SU-DHL-6 (cell line): ENCODE data around the gene BDH2.

ENCODE experiments used
- H2AFZ ChIP-seq: fragments of 200-600 bp; sonication (generic); 2 replicates; pipeline ENCODE4 v1.6.1; 2014; ENCODE audit warnings: low read depth, mild to moderate bottlenecking, moderate library complexity, mixed read lengths, antibody characterized with exemption, low read length; ENCODE audit not compliant: severe bottlenecking
- H3F3A ChIP-seq: fragments of 200-600 bp; shearing (Covaris generic); 2 replicates; pipeline ENCODE4 v1.6.0; 2016; ENCODE audit warnings: antibody characterized with exemption, mild to moderate bottlenecking; ENCODE audit not compliant: insufficient read depth
- H3K27ac ChIP-seq: fragments of 200-600 bp; sonication (generic); 2 replicates; pipeline ENCODE4 v1.5.1; 2016; ENCODE audit warnings: low read depth, mild to moderate bottlenecking, low read length, moderate library complexity, mixed read lengths
- H3K27me3 ChIP-seq: fragments of 200-600 bp; sonication (generic), shearing (Covaris generic); 2 replicates; pipeline ENCODE4 v1.6.0; 2014; ENCODE audit warnings: mild to moderate bottlenecking, low read length
- H3K36me3 ChIP-seq: fragments of 200-600 bp; sonication (generic); 2 replicates; pipeline ENCODE4 v1.6.1; 2014; ENCODE audit warnings: mild to moderate bottlenecking, low read length, mixed read lengths
- H3K4me2 ChIP-seq: fragments of 300-600, 200-600 bp; shearing (Covaris generic), sonication (generic); 2 replicates; pipeline ENCODE4 v1.6.0; 2014; ENCODE audit warnings: low read length, low read depth, mild to moderate bottlenecking; ENCODE audit not compliant: poor library complexity, severe bottlenecking
- H3K4me3 ChIP-seq: fragments of 200-600 bp; sonication (generic); 2 replicates; pipeline ENCODE4 v1.5.1; 2014; ENCODE audit warnings: antibody characterized with exemption, low read length, mild to moderate bottlenecking, mixed read lengths; ENCODE audit not compliant: insufficient read depth, poor library complexity, severe bottlenecking
- H3K79me2 ChIP-seq: fragments of 200-600 bp; sonication (generic); 2 replicates; pipeline ENCODE4 v1.6.1; 2014; ENCODE audit warnings: mild to moderate bottlenecking, low read length, moderate library complexity; ENCODE audit not compliant: insufficient read depth
- H3K9ac ChIP-seq: fragments of 200-600 bp; sonication (generic); 2 replicates; pipeline ENCODE4 v1.7.0; 2014; ENCODE audit warnings: mild to moderate bottlenecking, low read length
- H3K9me2 ChIP-seq: fragments of 200-600 bp; sonication (generic); replicated peaks from 2 replicates; pipeline ENCODE4 v1.6.1; 2014; ENCODE audit warnings: low read length; ENCODE audit not compliant: insufficient read depth
- H3K9me3 ChIP-seq: fragments of 200-600 bp; sonication (generic); 2 replicates; pipeline ENCODE4 v1.6.1; 2014; ENCODE audit warnings: low read length, mixed read lengths; ENCODE audit not compliant: insufficient read depth
- H4K20me1 ChIP-seq: fragments of 200-600 bp; sonication (generic); 2 replicates; pipeline ENCODE4 v1.6.1; 2014; ENCODE audit warnings: low read depth, mild to moderate bottlenecking, antibody characterized with exemption, low read length, moderate library complexity, mixed read lengths
- EZH2phosphoT487 ChIP-seq: fragments of 200-600 bp; sonication (generic), shearing (Covaris generic); conservative IDR thresholded peaks from 2 replicates; pipeline ENCODE4 v1.6.1; 2018; ENCODE audit warnings: mild to moderate bottlenecking, antibody characterized with exemption, low read length, moderate library complexity, mixed read lengths
- TF ChIP-seq, protein P1 (sequence below): fragments of 200-600 bp; sonication (generic); IDR thresholded peaks from one replicate; pipeline ENCODE4 v1.5.1; 2017; ENCODE audit warnings: antibody characterized with exemption, mild to moderate bottlenecking, low read length, moderate library complexity; ENCODE audit not compliant: insufficient read depth, poor library complexity, severe bottlenecking

BDH2 gene

DNA sequence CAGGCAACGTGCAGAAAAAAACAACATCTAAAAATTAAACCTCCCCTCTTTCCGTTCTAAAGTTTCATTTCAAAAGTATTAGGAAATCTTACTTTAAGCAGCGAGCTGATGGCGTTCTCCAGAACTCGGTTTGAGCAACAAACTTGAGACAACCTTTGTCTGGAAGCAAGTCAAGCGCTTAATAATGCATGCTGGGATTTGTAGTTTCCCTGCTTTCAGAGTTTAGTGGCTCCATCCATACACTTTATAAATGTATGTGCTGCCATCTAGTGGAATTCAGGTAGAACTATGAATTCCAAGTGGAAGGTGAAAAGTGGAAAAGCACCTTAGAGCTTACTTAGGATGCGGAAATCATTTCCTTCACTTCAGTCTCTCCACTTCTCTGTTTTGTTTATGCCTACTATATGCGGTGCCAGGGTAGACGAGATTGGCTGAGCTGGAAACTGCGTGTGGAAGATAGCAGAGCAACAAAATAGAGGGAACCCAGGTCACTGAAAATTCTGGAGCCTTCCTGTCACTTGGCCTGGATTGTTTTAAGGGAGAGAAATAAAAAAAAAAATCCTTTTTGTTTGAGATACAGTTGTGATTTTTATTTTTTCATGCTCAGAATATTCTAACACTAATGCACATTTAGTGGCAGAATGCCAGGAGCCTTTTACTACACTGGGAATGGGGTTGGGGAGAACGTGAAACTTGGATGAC, at the start of gene BDH2:
Gene BDH2 (minus strand): TSS at position 144 of the 702 bp plus-strand sequence. CDS start 3,580 bp downstream, outside the sequence.
- Histone ChIP-seq H3K4me3 (peak within 1 kb of the TSS; percentile 53), H2AFZ (peak within 1 kb of the TSS; percentile 19), H3K27me3 (no peaks in the 10 kb centered on the region), H3K4me2 (peak within 1 kb of the TSS; percentile 64), H3K9me2 (no peaks in the 10 kb centered on the region), H3F3A (no peaks in the 10 kb centered on the region; the same call in 1 of the 2 replicates), H3K9ac (peak within 1 kb of the TSS; percentile 58), H3K27ac (no peak within 1 kb of the TSS), H3K36me3 (no peaks in the 10 kb centered on the region), H3K79me2 (no peaks in the 10 kb centered on the region), H3K9me3 (no peaks in the 10 kb centered on the region), H4K20me1 (no peaks in the 10 kb centered on the region)
- no peak for TF ChIP-seq EZH2phosphoT487
- TF ChIP-seq, protein P1, sequence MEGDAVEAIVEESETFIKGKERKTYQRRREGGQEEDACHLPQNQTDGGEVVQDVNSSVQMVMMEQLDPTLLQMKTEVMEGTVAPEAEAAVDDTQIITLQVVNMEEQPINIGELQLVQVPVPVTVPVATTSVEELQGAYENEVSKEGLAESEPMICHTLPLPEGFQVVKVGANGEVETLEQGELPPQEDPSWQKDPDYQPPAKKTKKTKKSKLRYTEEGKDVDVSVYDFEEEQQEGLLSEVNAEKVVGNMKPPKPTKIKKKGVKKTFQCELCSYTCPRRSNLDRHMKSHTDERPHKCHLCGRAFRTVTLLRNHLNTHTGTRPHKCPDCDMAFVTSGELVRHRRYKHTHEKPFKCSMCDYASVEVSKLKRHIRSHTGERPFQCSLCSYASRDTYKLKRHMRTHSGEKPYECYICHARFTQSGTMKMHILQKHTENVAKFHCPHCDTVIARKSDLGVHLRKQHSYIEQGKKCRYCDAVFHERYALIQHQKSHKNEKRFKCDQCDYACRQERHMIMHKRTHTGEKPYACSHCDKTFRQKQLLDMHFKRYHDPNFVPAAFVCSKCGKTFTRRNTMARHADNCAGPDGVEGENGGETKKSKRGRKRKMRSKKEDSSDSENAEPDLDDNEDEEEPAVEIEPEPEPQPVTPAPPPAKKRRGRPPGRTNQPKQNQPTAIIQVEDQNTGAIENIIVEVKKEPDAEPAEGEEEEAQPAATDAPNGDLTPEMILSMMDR: peak; percentile 17

DNA sequence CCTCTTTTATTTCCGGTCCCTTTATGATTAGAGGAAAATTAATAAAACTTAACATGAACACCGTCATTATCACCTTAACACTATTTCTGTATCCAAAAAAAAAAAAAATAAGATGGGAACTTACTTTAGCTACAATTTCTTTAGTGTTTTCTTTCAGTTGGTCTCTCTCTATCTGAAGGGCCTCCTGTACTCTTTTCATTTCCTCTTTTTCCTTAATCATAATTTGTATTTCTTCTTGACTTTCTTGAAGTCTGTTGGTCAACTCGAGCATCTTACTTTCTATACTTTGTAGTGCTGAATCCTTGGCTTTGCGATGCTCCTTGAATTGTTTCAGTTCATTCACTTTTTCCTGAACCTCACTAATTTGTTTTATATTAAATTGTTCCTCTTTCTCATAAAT, 45.3 kb upstream of the BDH2 start:
- Histone ChIP-seq H3K4me2 (no peak overlapping the region), H3K79me2 (no peaks in the 10 kb centered on the region), H3F3A (no peaks in the 10 kb centered on the region), H4K20me1 (no peaks in the 10 kb centered on the region), H3K27ac (no peak overlapping the region), H3K9ac (no peak overlapping the region), H2AFZ (no peak overlapping the region), H3K9me3 (no peaks in the 10 kb centered on the region), H3K36me3 (peaks cover 14% of the 10 kb centered on the region; the same call in 1 of the 2 replicates), H3K4me3 (no peak overlapping the region), H3K9me2 (no peaks in the 10 kb centered on the region), H3K27me3 (no peaks in the 10 kb centered on the region)
- TF ChIP-seq, protein P1: no peak
- TF ChIP-seq EZH2phosphoT487: no peak

DNA sequence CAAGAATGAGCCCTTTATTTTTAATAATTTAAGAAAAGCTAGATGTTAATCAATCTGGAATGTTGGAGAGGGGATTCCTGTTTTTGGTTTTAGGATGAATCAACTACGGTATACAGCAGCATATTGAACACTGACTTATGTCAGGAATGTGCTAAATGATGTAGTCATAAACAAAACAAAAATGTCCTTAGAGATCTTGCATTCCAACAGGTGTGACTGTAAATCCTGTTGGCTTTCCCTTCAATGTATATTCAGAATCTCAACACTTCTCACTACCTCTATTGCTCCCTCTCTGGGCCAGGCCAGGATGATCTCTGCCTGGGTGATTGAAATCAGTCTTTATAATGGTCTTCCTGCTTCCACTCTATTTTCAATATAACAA, 37.8 kb upstream of the BDH2 start:
- no peaks in the 10 kb centered on the region for H3K27me3 ChIP-seq
- no peaks in the 10 kb centered on the region for H4K20me1 ChIP-seq
- H3K9me3 ChIP-seq: no peaks in the 10 kb centered on the region
- peaks cover 17% of the 10 kb centered on the region; the same call in 1 of the 2 replicates for H3K36me3 ChIP-seq
- H3F3A ChIP-seq: no peaks in the 10 kb centered on the region
- H3K4me2 ChIP-seq: no peak overlapping the region
- no peak overlapping the region for H2AFZ ChIP-seq
- H3K9ac ChIP-seq: no peak overlapping the region
- no peaks in the 10 kb centered on the region for H3K79me2 ChIP-seq
- no peak overlapping the region for H3K27ac ChIP-seq
- H3K4me3 ChIP-seq: no peak overlapping the region
- TF ChIP-seq, protein P1: no peak
- no peak for TF ChIP-seq EZH2phosphoT487
- H3K9me2 ChIP-seq: no peaks in the 10 kb centered on the region
